ENCODE data around the gene IYD.

IYD gene

GRCh38 chr6:150368762-150369161 lies at the start of gene IYD:
Gene IYD, plus strand, starts transcription at chr6:150369012. Its CDS starts 20 bp downstream, at chr6:150369032.
- DNase-seq (ENCODE audit: low spot score), result no peak

- DNase-seq (ENCODE audit: low spot score), result no peak
Measured at GRCh38 chr6:150319924-150320323, 48.9 kb upstream of the IYD start.

- DNase-seq (ENCODE audit: low spot score), result no peak
Measured at GRCh38 chr6:150320442-150320841, 48.4 kb upstream of the IYD start.

- no peak for DNase-seq (ENCODE audit: low spot score)
Measured at GRCh38 chr6:150322466-150322871, 46.3 kb upstream of the IYD start.

- DNase-seq (ENCODE audit: low spot score), result no peak
Measured at GRCh38 chr6:150323205-150323604, 45.6 kb upstream of the IYD start.

- DNase-seq (ENCODE audit: low spot score), result no peak
Measured at GRCh38 chr6:150324044-150324443, 44.8 kb upstream of the IYD start.

GRCh38 chr6:150325066-150325772 lies 43.6 kb upstream of the IYD start:
- no peak for DNase-seq (ENCODE audit: low spot score)

- no peak for DNase-seq (ENCODE audit: low spot score)
Measured at GRCh38 chr6:150327117-150327774, 41.6 kb upstream of the IYD start.

- DNase-seq (ENCODE audit: low spot score), result no peak
Measured at GRCh38 chr6:150328744-150329405, 39.9 kb upstream of the IYD start.

- no peak for DNase-seq (ENCODE audit: low spot score)
Measured at GRCh38 chr6:150331344-150331743, 37.5 kb upstream of the IYD start.

GRCh38 chr6:150332939-150333584 lies 35.8 kb upstream of the IYD start:
- DNase-seq (ENCODE audit: low spot score), result no peak

GRCh38 chr6:150333585-150333941 lies 35.2 kb upstream of the IYD start:
- DNase-seq (ENCODE audit: low spot score), result no peak

- peak; percentile 70 for DNase-seq (ENCODE audit: low spot score)
Measured at GRCh38 chr6:150334790-150335783, 33.7 kb upstream of the IYD start.

GRCh38 chr6:150336299-150336698 lies 32.5 kb upstream of the IYD start:
- DNase-seq (ENCODE audit: low spot score), result peak; percentile 82

- no peak for DNase-seq (ENCODE audit: low spot score)
Measured at GRCh38 chr6:150336708-150337107, 32.1 kb upstream of the IYD start.

- DNase-seq (ENCODE audit: low spot score), result no peak
Measured at GRCh38 chr6:150342126-150342525, 26.7 kb upstream of the IYD start.

GRCh38 chr6:150343434-150343833 lies 25.4 kb upstream of the IYD start:
- peak; percentile 68 for DNase-seq (ENCODE audit: low spot score)

GRCh38 chr6:150345781-150346180 lies 23.0 kb upstream of the IYD start:
- DNase-seq (ENCODE audit: low spot score), result no peak

- DNase-seq (ENCODE audit: low spot score), result no peak
Measured at GRCh38 chr6:150346346-150346745, 22.5 kb upstream of the IYD start.

GRCh38 chr6:150347845-150348244 lies 21.0 kb upstream of the IYD start:
- DNase-seq (ENCODE audit: low spot score), result no peak

- DNase-seq (ENCODE audit: low spot score), result no peak
Measured at GRCh38 chr6:150349546-150349945, 19.3 kb upstream of the IYD start.
